Esophagus squamous epithelium (tissue), 4 donors: ENCODE data around the gene BAIAP2.

Experiments
- CTCF ChIP-seq, 6 experiments: fragments of 450-650 bp in 4 of 6; fragments of 200-600 bp in 2 of 6; sonication (generic) in 2 of 6; IDR thresholded peaks; one replicate each; pipeline ENCODE4 v1.5.1; 2016 to 2019; ENCODE audit warnings: antibody characterized with exemption in 6 of 6, mild to moderate bottlenecking in 4 of 6, moderate library complexity in 4 of 6
- POLR2A ChIP-seq, 4 donors: fragments of 450-650 bp; IDR thresholded peaks; one replicate each; pipeline ENCODE4 v1.6.1; 2017; ENCODE audit warnings: antibody characterized with exemption in 4 of 4, mild to moderate bottlenecking in 4 of 4, moderate library complexity in 3 of 4

GRCh38 chr17:81160747-81161453 is 125.9 kb downstream of the BAIAP2 start:
- no peak for TF ChIP-seq CTCF (IDR thresholded peaks at IDR 0.05)
- no peak for TF ChIP-seq POLR2A (IDR thresholded peaks at IDR 0.05)
